Chondrocyte (in vitro differentiated cells): ENCODE results near the gene COG2. TPM values are rescaled to one million over a fixed set of nuclear protein-coding genes. Genes with fewer than 3 reads are reported as not detected.
"Not testable (repeated sequence)": the region's sequence is repeated elsewhere in the genome, so short reads cannot be mapped to it uniquely, and the experiment has no call there.

ENCODE experiments used
- DNase-seq: peaks from one replicate; pipeline ENCODE4 v3.0.0; 2021; ENCODE audit warnings: mixed read lengths, low spot score
- H3K27ac Mint-ChIP-seq: one replicate; pipeline ENCODE4 v1.8.0; 2021; ENCODE audit warnings: mild to moderate bottlenecking, moderate library complexity, mixed read lengths; ENCODE audit not compliant: unreplicated experiment
- H3K27me3 Mint-ChIP-seq: 2 replicates; pipeline ENCODE4 v1.8.0; 2021; ENCODE audit warnings: low read depth, mixed read lengths
- H3K36me3 Mint-ChIP-seq: 2 replicates; pipeline ENCODE4 v1.8.0; 2021; ENCODE audit warnings: low read depth, mixed read lengths
- H3K4me1 Mint-ChIP-seq: 2 replicates; pipeline ENCODE4 v1.8.0; 2021; ENCODE audit warnings: low read depth, mild to moderate bottlenecking, mixed read lengths
- H3K4me3 Mint-ChIP-seq: one replicate; pipeline ENCODE4 v1.8.0; 2021; ENCODE audit warnings: mild to moderate bottlenecking, moderate library complexity, mixed read lengths; ENCODE audit not compliant: unreplicated experiment
- H3K9me3 Mint-ChIP-seq: 2 replicates; pipeline ENCODE4 v1.8.0; 2021; ENCODE audit warnings: low read depth, mixed read lengths
- total RNA-seq: library from RNA; stranded (reverse); gene quantifications from 3 replicates; pipeline ENCODE4 v1.2.1, GENCODE V29; 2021
- TF ChIP-seq, protein P1 (sequence below): fragments of 200-600 bp; sonication (generic); IDR thresholded peaks from 2 replicates; pipeline ENCODE4 v1.5.0; 2021; ENCODE audit warnings: antibody characterized with exemption, mild to moderate bottlenecking, moderate library complexity

COG2 gene
- total RNA-seq, 1 donor from 2014 or later, result 24.1 TPM

DNA sequence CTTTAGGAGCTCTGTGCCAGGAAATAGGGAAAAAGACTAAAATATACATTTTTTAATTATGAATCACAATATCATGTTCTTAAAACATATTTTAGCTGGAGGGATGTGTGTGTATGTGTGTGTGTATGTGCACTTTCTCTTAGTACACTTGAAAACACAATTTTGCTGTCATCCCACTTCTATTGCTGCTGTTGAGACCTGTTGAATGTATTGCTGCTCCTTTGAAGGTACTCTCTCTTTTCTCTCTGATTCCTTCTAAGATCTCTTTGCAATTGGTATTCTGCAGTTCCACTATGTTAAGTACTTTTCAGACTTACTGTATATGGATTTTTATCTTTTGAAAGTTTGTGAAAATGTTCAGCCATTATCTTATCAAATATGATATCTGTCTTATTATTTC lies 43.5 kb upstream of the COG2 start:
- TF ChIP-seq, protein P1, sequence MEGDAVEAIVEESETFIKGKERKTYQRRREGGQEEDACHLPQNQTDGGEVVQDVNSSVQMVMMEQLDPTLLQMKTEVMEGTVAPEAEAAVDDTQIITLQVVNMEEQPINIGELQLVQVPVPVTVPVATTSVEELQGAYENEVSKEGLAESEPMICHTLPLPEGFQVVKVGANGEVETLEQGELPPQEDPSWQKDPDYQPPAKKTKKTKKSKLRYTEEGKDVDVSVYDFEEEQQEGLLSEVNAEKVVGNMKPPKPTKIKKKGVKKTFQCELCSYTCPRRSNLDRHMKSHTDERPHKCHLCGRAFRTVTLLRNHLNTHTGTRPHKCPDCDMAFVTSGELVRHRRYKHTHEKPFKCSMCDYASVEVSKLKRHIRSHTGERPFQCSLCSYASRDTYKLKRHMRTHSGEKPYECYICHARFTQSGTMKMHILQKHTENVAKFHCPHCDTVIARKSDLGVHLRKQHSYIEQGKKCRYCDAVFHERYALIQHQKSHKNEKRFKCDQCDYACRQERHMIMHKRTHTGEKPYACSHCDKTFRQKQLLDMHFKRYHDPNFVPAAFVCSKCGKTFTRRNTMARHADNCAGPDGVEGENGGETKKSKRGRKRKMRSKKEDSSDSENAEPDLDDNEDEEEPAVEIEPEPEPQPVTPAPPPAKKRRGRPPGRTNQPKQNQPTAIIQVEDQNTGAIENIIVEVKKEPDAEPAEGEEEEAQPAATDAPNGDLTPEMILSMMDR, result no peak

DNA sequence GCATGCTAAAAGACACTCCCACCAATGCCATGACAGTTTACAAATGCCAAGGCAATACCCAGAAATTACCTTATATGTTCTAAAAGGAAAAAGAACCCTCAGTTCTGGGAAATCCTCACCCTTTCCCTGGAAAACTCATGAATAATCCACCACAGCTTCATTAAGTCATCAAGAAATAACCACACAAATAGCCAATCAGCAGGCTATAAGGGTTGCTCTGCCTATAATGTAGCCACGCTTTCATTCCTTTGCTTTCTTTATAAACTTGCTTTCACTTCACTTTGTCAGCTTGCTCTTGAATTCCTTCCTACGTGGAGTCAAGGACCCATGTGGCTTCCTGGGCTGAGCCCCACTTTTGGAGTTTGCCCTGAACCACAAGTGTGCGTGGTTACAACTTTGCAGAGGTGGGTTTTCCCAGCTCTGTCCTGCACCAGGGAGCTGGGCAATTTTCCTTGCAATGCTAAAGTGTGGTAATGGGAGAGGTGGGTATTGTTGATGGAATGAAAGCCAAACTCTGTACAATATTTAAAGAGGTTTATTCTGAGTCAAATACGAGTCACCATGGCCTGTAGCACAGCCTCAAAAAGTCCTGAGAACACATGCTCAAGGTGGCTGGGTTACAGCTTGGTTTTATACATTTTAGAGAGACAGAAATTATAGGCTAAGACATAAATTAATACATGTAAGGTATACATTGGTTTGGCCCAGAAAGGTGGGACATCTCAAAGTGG lies 42.2 kb upstream of the COG2 start:
- TF ChIP-seq, protein P1, result no peak
- H3K27me3 Mint-ChIP-seq, result peaks cover 37% of the 10 kb centered on the region
- no peak overlapping the region for H3K4me3 Mint-ChIP-seq
- no peak overlapping the region for H3K27ac Mint-ChIP-seq
- DNase-seq, result no peak
- peaks cover 5% of the 10 kb centered on the region for H3K9me3 Mint-ChIP-seq
- no peaks in the 10 kb centered on the region for H3K36me3 Mint-ChIP-seq
- no peaks in the 10 kb centered on the region for H3K4me1 Mint-ChIP-seq

More for the DNA sequence above, 43.5 kb upstream of the COG2 start:
- H3K27me3 Mint-ChIP-seq, result peaks cover 40% of the 10 kb centered on the region
- H3K36me3 Mint-ChIP-seq, result no peaks in the 10 kb centered on the region
- H3K27ac Mint-ChIP-seq, result no peak overlapping the region
- DNase-seq, result no peak
- no peaks in the 10 kb centered on the region for H3K4me1 Mint-ChIP-seq
- H3K9me3 Mint-ChIP-seq, result peaks cover 5% of the 10 kb centered on the region
- H3K4me3 Mint-ChIP-seq, result no peak overlapping the region

DNA sequence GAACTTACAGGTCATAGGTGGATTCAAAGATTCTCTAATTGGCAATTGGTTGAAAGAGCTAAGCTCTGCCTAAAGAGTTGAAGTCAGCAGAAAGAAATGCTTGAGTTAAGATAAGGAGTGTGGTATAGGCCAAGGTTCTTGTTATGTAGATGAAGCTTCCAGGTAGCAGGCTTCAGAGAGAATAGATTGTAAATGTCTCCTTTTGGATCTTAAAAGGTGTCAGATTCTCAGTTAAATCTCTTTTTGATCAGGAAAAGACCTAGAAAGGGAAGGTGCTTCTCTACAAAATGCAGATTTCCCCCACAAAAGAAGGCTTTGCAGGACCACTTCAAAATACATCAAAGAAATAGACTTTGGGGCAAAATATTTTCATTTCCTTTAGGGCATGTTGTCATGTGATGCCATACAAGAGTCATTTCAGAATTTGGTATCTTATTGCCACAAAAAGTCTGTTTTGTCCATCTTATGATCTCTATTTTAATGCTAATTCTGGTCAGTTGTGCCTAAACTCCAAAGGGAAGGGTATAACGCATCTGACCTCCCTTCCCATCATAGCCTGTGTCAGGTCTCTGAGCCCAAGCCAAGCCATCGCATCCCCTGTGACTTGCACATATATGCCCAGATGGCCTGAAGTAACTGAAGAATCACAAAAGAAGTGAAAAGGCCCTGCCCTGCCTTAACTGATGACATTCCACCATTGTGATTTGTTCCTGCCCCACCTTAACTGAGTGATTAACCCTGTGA lies 41.5 kb upstream of the COG2 start:
- not testable (repeated sequence) for DNase-seq, H3K9me3 Mint-ChIP-seq, H3K27ac Mint-ChIP-seq, H3K4me1 Mint-ChIP-seq, H3K4me3 Mint-ChIP-seq, H3K36me3 Mint-ChIP-seq
- peaks cover 31% of the 10 kb centered on the region for H3K27me3 Mint-ChIP-seq

DNA sequence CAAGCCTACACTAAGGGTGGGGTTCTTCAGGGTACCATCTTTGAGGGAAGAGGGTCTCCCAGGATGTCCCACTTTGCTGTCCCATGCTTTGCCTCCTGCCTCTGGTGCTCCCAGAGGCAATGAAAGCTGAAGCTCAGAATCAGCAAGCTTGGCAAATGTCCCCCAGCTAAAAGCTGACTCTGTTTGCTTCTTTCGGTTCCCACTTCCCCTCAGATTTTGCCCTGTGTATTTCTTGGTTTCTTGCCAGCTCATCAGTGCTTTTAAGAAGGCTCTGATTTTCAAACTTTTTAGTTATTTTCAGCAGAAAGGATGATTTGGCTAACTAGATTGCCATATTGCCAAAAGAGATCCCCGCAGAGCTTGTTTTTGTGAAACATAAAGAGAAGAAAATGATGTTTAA lies 33.1 kb upstream of the COG2 start:
- H3K27me3 Mint-ChIP-seq, result peaks cover 23% of the 10 kb centered on the region
- no peaks in the 10 kb centered on the region for H3K36me3 Mint-ChIP-seq
- no peaks in the 10 kb centered on the region for H3K9me3 Mint-ChIP-seq
- H3K27ac Mint-ChIP-seq, result no peak overlapping the region
- no peaks in the 10 kb centered on the region for H3K4me1 Mint-ChIP-seq
- no peak for DNase-seq
- TF ChIP-seq, protein P1, result no peak
- no peak overlapping the region for H3K4me3 Mint-ChIP-seq

DNA sequence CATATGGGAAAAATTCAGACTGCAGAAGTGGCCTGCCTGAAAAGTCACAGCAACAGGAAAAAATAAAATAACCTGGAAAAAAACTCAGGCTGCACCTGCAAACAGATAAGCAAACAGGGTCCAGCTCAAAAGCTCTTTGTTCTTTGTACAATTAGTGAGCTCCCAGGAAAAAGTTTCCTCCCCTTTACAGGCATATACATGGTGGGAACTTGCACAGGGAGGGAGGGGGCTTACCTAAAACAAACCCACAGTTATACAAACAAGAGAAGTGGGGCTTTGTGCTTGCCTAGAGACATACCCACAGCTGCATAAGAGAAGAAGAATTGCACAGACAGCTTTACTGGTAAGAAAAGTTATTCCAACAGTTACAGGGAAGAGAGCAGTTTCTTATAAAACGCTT lies 31.7 kb upstream of the COG2 start:
- Mint-ChIP-seq H3K4me1 (no peaks in the 10 kb centered on the region), H3K27ac (no peak overlapping the region), H3K36me3 (no peaks in the 10 kb centered on the region), H3K27me3 (peaks cover 30% of the 10 kb centered on the region), H3K4me3 (no peak overlapping the region), H3K9me3 (no peaks in the 10 kb centered on the region)
- TF ChIP-seq, protein P1, result no peak
- no peak for DNase-seq
